Measurements from ENCODE around the gene GJD2.

The GJD2 gene

DNA sequence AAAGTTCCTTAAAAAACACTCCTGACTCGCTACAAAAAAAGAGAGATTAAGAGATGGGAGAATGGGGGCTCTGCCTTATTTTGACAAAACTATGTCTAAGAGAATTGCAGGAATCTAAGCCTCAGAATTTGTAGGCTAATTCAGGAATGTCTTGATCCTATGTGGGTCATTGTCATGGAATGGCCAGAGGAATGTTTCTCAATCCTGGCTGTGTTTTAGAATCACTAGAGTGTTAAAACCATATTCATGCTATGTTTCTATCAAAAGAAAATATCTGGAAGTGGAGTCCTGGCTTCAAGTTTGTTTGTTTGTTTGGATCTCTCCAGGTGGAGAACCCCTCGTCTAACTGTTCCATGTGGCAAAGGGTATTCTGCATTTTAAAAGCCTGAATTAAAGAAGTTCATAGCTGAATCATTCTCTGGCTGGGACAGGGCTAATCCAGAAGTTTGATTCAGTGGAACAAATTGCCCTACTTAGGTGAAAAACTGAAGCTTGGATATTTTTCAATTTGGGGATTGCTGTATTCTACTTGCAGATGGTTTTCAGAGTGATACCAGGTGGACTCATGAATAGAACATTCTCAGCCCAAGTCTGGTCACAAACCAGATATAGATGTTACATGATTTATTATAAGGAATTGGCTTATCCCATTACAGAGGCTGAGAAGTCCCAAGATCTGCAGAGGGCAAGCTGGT, 28.2 kb downstream of the GJD2 start:
- DNase-seq (ENCODE audit: extremely low read depth in 1 of 2, low read depth in 1 of 2) = no peak

DNA sequence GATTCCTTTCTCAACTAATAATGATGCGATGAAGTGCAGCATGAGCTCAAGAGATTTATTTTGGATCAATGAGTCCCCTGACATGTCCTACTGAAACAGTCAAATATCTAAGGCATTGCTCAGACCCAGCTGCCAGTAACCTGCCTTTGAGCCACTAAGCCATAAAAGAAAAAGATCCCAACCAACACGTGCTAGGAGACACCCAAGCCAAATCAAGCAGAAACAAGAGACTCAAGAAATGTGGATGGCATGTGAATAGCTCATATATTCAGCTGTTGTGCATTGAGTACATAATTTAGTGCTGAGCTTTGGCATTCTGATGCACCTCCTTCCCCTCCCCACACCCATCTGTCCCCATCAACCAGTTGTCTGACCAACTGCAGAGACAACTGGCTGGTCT, 29.2 kb downstream of the GJD2 start:
- DNase-seq (ENCODE audit: extremely low read depth in 1 of 2, low read depth in 1 of 2) = no peak

GRCh38 chr15:34724481-34724880, 30.3 kb downstream of the GJD2 start:
- DNase-seq (ENCODE audit: extremely low read depth in 1 of 2, low read depth in 1 of 2) = no peak

GRCh38 chr15:34722439-34722836, 32.4 kb downstream of the GJD2 start:
- DNase-seq (ENCODE audit: extremely low read depth in 1 of 2, low read depth in 1 of 2) = no peak

GRCh38 chr15:34721802-34722438, 32.9 kb downstream of the GJD2 start:
- DNase-seq (ENCODE audit: extremely low read depth in 1 of 2, low read depth in 1 of 2) = no peak

DNA sequence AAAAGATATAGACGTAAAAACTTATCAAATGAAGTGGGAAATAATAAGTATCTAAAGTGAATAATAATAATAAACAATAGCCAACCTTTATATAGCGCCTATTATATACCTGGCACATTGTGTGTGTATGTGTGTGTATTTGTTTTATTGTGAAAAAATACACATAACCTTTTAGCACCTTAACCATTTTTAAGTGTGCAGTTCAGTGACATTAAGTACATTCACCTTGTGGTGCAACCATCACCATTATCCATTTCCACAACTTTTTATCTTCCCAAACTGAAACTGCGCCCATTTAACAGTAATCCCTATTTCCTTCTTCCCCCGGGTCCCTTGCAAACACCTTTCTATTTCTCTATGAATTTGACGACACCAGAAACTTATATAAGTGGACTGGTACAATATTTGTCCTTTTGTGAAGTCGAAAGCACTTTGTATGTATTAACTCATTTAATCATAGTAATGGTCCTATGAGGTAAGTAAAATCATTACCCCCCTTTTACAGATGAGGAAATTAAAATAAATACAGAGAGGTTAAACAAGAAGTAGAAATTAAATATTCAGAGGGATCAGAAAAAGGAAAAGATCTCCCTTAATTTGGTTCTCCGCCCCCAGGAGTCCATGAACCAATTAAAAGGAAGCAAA, 33.5 kb downstream of the GJD2 start:
- DNase-seq (ENCODE audit: extremely low read depth in 1 of 2, low read depth in 1 of 2) = no peak

- DNase-seq (ENCODE audit: extremely low read depth in 1 of 2, low read depth in 1 of 2) = no peak
These were observed 35.1 kb downstream of the GJD2 start for GRCh38 chr15:34719695-34720094.

DNA sequence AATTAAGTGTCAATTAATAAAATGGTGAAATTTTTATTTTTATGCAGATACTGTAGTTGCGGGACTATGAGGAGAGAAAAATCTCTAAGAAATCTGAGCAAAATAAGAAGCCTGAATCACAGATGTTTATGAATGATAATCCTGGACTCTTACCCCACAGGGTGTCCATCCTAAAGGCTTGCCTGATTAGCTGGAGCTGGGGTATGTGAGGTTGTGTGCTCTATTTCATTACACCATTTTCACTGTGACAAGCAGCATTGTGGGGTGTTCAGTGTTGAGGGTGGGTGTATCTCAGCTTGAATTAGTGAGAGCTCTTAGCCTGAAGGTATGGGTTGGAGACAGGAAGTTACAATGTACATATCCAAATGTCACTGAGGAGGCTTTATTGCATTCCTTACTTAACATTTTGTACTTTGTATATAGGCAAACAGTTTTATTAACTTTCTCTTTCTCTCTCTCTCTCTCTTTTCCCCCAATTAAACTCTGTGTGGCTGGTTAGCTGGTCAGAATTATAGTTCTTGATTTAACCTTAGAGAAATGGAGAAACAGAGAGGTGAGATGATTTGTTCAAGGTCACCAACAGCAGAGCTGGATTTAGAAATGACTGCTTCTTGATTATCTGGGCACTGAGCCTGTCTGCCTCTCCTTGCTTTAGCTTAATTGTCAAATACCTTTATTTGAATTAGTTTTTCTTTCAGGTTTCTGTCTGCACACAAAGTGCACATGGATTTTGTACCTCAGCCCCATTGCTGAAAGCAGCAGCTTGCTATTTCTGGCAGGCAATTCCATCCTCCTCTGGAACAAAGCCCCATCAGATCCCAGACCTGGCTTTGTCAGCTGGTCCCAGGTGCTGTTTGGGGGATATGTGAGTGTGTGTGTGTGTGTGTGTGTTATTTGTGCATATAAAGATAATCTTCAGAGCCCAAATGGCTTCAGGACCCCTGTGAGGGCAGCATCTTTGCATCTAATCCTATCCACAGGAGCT, 35.8 kb downstream of the GJD2 start:
- DNase-seq (ENCODE audit: extremely low read depth in 1 of 2, low read depth in 1 of 2) = no peak

- DNase-seq (ENCODE audit: extremely low read depth in 1 of 2, low read depth in 1 of 2) = no peak
These were observed 37.1 kb downstream of the GJD2 start for GRCh38 chr15:34717729-34718128.

- DNase-seq (ENCODE audit: extremely low read depth in 1 of 2, low read depth in 1 of 2) = no peak
These were observed 38.7 kb downstream of the GJD2 start for GRCh38 chr15:34716111-34716510.

DNA sequence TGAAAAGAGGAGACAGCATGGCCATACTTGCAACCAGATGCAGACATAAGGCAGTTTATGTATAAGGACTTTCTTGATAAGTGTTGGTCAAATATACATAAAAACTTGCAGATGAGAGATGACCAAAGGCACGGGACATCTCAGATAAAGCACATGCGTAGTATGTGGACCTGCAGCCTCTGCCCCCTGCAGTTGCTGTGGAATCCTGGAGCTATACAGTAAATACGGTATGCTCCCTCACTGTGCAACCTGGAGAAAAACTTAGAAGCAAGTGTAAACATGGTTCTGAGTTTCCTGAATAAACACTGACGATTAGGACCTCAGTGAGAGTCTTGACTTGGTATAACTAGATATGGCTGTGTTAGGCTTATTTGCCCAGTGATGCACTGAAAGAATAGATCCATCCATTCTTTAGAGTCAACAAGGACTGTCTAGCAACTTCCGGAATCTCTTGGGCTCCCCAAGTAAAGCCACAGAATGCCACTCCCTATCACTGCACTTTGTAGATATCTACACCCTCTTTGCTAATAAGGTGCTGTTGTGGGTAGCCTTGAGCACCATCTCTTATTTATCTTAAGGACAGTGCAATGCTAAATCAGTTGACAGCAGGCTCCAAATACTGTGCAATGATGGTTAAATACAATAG, 40.2 kb downstream of the GJD2 start:
- no peak for DNase-seq (ENCODE audit: extremely low read depth in 1 of 2, low read depth in 1 of 2)

DNA sequence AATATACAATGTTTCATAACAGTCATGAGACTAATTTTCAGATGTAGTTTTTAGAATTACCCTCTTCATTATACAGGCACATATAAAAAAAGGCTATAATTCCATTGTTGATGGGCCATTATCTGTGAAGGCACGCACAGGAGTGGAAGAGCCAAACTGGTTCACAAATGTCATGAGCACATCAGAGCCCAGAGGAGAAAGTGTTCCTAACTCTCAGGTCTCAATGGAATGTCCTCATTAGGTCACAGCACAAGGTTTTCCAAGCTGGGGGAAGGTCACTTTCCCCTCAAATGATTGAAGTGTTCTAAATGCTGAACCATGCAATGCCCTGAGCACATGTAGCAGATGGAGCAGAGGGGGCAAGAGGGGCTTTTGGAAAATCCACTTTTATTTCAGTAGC, 41.2 kb downstream of the GJD2 start:
- DNase-seq (ENCODE audit: extremely low read depth in 1 of 2, low read depth in 1 of 2) = no peak

DNA sequence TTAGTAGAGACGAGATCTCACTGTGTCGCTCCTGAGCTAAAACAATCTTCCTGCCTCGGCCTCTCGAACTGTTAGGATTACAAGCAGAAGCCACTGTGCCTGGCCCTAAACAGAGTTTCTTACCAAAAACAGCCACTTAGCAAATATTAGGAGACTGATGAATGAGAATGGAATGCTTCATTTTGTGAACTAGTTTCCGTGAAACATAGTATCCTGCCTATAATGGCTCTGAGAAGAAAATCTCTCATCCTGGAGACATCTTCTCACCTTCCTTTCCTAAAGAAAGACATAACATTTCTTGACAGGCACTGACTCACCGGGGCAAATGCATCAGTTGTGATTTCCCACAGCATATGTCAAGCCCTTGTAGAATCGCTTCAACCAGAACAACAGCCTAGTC, 44.9 kb downstream of the GJD2 start:
- DNase-seq (ENCODE audit: extremely low read depth in 1 of 2, low read depth in 1 of 2) = no peak

- DNase-seq (ENCODE audit: extremely low read depth in 1 of 2, low read depth in 1 of 2) = no peak
These were observed 46.4 kb downstream of the GJD2 start for GRCh38 chr15:34708422-34708821.

- no peak for DNase-seq (ENCODE audit: extremely low read depth in 1 of 2, low read depth in 1 of 2)
These were observed 53.3 kb downstream of the GJD2 start for GRCh38 chr15:34701536-34701935.

All from stimulated activated CD8-positive, alpha-beta memory T cell treated with anti-CD3 and anti-CD28 coated beads, Interleukin-7, amount 100 ng/mL, for 48 hours (primary cell).